ENCODE results near the gene NDUFA9. TPM values are rescaled to one million over a fixed set of nuclear protein-coding genes. Genes with fewer than 3 reads are reported as not detected.

The NDUFA9 gene
- total RNA-seq, 1 experiment from 2014 or later: 97.8 TPM

- TF ChIP-seq HMGXB4 (CRISPR knock-in tag; IDR thresholded peaks at IDR 0.05): no peak
- no peak for TF ChIP-seq ZNF281 (CRISPR knock-in tag; IDR thresholded peaks at IDR 0.05)
- no peak for TF ChIP-seq ATF1 (CRISPR knock-in tag; IDR thresholded peaks at IDR 0.05)
- TF ChIP-seq ARID4B (CRISPR knock-in tag; IDR thresholded peaks at IDR 0.05; ENCODE audit: borderline replicate concordance): no peak
- TF ChIP-seq FOXJ3 (CRISPR knock-in tag; IDR thresholded peaks at IDR 0.05; ENCODE audit: borderline replicate concordance): no peak
- TF ChIP-seq ZNF671 (CRISPR knock-in tag; IDR thresholded peaks at IDR 0.05): no peak
- no peak for TF ChIP-seq ZNF121 (CRISPR knock-in tag; IDR thresholded peaks at IDR 0.05)
- TF ChIP-seq GABPB1 (CRISPR knock-in tag; IDR thresholded peaks at IDR 0.05): no peak
- no peak for TF ChIP-seq KAT7 (CRISPR knock-in tag; IDR thresholded peaks at IDR 0.05; ENCODE audit: borderline replicate concordance)
- no peak for TF ChIP-seq MYBL2 (CRISPR knock-in tag; IDR thresholded peaks at IDR 0.05)
- TF ChIP-seq GTF2I (CRISPR knock-in tag; conservative IDR thresholded peaks at IDR 0.05): no peak
- TF ChIP-seq NR1H2 (CRISPR knock-in tag; IDR thresholded peaks at IDR 0.05): no peak
These were observed 45.5 kb upstream of the NDUFA9 start (continued) for GRCh38 chr12:4603421-4603820.

GRCh38 chr12:4603946-4604345 lies 45.0 kb upstream of the NDUFA9 start:
- peaks cover 3% of the 10 kb centered on the region; the same call in 1 of the 2 replicates for H3K4me1 Mint-ChIP-seq
- H3K27me3 Mint-ChIP-seq (ENCODE audit: low read depth): peaks cover 21% of the 10 kb centered on the region
- POLR2A ChIA-PET: no interaction called here
- no peak overlapping the region for H3K4me3 Mint-ChIP-seq
- TF ChIP-seq FOXJ3 (CRISPR knock-in tag; IDR thresholded peaks at IDR 0.05; ENCODE audit: borderline replicate concordance) (no peak), MYBL2 (CRISPR knock-in tag; IDR thresholded peaks at IDR 0.05) (no peak), CDX4 (CRISPR knock-in tag; IDR thresholded peaks at IDR 0.05; ENCODE audit: borderline replicate concordance) (no peak), RELA (CRISPR knock-in tag; IDR thresholded peaks at IDR 0.05; ENCODE audit: borderline replicate concordance) (no peak), ATF2 (CRISPR knock-in tag; IDR thresholded peaks at IDR 0.05; ENCODE audit: borderline replicate concordance, low read depth) (no peak), MAX (CRISPR knock-in tag; IDR thresholded peaks at IDR 0.05) (no peak)
- H3K9me3 Mint-ChIP-seq: no peaks in the 10 kb centered on the region
- DNase-seq (ENCODE audit: low spot score): no peak
- no peak overlapping the region for H3K27ac Mint-ChIP-seq
- CTCF ChIA-PET: interaction anchor here (0.6 to 2.5 kb wide), 26 partner anchors 9 to 1147 kb away, joined by 3 to 38 read pairs (median 4); partner anchors contain the start of genes AKAP3, FGF23 and NDUFA9
- ATAC-seq: no peak
- H3K36me3 Mint-ChIP-seq: no peaks in the 10 kb centered on the region

Measured in WTC11 (cell line).